A673 (cell line): ENCODE results near the gene MX2.

Experiments used
- CTCF ChIP-seq: fragments of 300-800, 200-600 bp; sonication (generic); conservative IDR thresholded peaks from 2 replicates; pipeline ENCODE4 v1.5.1; 2017; ENCODE audit warnings: low read depth, mild to moderate bottlenecking, antibody characterized with exemption, low read length, moderate library complexity, mixed read lengths
- EZH2 ChIP-seq: fragments of 200-600 bp; sonication (generic); IDR thresholded peaks from 2 replicates; pipeline ENCODE4 v1.6.1; 2017; ENCODE audit warnings: borderline replicate concordance, low read depth, mild to moderate bottlenecking, mixed read lengths, antibody characterized with exemption, low read length; ENCODE audit not compliant: poor library complexity, severe bottlenecking

- no peak for TF ChIP-seq EZH2
- TF ChIP-seq CTCF: no peak
These were observed 13.4 kb upstream of the MX2 start for GRCh38 chr21:41348434-41348833.
